ENCODE results near the gene NOP16.
"Not testable (repeated sequence)": the region's sequence is repeated elsewhere in the genome, so short reads cannot be mapped to it uniquely, and the experiment has no call there.

The NOP16 gene

GRCh38 chr5:176409765-176410164 is 21.4 kb upstream of the NOP16 start:
- no peak for DNase-seq (ENCODE audit: low read depth)

- DNase-seq (ENCODE audit: low read depth): no peak
These were observed 20.2 kb upstream of the NOP16 start for GRCh38 chr5:176408590-176408989.

DNA sequence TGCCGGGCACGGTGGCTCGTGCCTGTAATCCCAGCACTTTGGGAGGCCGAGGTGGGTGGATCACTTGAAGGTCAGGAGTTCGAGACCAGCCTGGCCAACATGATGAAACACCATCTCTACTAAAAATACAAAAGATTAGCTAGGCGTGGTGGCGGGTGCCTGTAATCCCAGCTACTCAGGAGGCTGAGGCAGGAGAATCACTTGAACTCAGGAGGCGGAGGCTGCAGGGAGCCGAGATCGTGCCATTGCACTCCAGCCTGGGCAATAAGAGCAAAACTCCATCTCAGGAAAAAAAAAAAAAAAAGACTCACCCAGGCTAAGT is 19.8 kb upstream of the NOP16 start:
- DNase-seq (ENCODE audit: low read depth): not testable (repeated sequence)

DNA sequence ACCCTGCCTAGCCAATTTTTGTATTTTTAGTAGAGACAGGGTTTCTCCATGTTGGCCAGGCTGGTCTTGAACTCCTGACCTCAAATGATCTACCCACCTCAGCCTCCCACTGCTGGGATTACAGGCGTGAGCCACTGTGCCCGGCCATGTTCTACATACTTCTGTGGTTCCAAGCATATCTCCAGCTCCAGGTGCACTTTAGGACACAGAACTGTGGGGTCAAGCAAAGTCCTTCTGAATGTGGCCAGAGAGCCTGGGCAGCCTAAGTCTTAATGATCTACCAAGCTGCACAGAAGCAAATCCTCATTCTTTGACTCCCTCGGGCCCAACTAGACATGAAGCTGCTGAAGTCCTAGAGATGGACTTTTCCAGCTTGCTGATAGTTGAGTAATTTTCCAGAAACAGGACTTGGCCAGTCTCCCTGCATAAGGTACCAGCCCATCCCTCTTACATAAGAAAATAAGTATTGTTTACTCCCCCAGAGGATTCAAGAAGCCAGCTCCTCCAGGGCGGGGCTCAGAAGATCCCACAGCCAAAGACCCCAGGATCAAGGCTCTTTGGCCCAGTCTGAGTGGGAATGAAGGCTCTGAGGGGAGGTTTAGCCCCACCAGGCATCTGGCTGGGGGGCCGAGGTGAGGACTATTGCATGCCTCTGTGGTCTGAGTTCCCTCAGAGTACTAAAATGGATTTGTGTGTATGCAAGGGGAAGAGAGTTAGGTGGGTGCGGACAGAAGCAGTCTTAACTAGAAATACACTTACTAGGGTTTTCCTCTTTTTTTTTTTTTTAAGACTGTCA is 19.3 kb upstream of the NOP16 start:
- no peak for DNase-seq (ENCODE audit: low read depth)

- DNase-seq (ENCODE audit: low read depth): no peak
These were observed 18.1 kb upstream of the NOP16 start for GRCh38 chr5:176406436-176407052.

- no peak for DNase-seq (ENCODE audit: low read depth)
These were observed 17.4 kb upstream of the NOP16 start for GRCh38 chr5:176405656-176406435.

DNA sequence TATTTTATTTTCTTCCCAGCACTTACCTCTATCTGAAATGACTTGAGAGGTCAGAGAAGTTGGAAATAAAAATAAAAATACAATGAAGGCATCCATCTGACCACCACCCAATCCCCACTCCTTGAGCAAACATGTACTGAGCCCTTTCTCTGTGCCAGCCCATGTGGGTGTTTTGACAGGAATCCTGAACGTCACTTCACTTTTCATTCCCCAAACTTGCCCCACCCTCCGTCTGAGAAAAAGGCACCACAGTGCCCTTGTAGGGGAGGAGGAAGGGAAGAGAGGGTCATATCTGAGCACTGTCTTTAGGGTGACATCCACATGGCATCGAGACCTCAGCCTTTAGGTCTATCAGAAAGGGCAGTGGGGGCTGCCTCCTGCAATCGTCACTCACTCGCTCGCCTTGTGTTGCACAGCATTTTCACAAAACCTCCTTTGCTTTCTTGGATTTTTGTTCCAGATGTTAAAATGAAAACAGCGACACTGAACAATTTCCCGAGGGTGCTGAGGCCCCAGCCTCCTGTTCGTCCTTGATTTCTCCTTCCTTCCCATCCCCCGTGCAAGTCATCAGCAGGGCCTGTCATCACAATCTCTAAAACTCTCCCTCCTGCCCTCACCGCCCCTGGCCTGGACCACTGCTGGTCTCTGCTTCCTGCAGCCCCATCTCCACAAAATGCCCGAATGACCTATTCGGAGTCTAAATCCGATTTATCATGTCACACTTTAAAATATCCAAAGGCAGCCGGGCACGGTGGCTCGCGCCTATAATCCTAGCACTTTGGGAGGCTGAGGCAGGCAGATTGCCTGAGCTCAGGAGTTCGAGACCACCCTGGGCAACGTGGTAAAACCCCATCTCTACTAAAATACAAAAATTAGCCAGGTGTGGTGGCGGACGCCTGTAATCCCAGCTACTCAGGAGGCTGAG is 13.1 kb upstream of the NOP16 start:
- DNase-seq (ENCODE audit: low read depth): no peak

- DNase-seq (ENCODE audit: low read depth): no peak
These were observed 12.2 kb upstream of the NOP16 start for GRCh38 chr5:176400382-176401156.

DNA sequence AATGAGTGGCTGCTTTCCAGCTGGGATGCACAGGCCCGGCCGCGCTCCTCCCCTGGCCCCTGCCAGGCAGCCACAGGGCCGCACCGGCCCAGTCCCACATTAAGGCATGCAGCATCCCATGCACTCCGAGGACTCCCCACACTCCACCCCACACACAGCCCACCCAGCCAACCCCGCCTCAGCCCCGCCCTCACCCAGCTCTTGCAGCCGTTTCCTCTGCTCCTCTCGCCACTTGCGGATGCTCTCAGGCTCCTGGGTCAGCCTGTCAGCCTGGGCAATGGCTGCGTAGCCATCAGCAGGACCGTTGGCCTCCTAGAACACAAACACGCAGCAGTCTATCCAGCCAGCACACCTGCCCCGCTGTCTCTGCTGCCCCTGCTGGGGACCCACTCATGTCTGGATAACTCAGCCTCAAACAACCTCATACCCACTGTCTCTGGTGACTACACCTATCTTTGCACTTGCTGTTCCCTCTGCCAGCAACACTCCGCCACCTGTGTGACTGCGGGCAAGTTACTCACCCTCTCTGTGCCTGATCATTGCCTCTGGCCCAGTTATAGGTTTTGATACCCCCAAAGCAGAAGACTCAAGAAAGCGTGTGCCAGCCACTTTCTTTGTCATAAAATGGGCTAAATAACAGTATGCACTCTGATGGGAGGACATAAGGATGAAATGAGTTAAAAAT is 9.5 kb upstream of the NOP16 start:
- no peak for DNase-seq (ENCODE audit: low read depth)

DNA sequence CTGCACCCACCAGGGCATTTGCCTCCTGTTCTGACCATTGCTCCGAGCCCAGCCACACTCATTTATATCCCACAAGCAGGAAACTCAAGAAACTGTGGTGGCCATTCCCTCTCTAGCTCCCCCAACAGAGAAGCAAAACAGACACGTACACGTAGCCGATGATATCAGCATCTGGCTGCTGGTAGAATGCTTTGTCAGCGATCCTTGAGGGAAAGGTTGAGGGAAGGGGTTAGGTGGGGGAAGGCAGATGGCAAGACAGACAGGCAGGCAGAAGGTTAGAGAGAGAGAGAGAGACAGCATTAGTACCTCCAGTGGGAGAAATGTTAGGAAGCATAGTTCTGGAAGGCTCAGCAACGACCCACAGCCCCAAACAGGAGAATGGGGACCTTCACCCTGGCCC is 7.9 kb upstream of the NOP16 start:
- DNase-seq (ENCODE audit: low read depth): no peak

- DNase-seq (ENCODE audit: low read depth): no peak
These were observed 6.7 kb upstream of the NOP16 start for GRCh38 chr5:176394881-176395675.

DNA sequence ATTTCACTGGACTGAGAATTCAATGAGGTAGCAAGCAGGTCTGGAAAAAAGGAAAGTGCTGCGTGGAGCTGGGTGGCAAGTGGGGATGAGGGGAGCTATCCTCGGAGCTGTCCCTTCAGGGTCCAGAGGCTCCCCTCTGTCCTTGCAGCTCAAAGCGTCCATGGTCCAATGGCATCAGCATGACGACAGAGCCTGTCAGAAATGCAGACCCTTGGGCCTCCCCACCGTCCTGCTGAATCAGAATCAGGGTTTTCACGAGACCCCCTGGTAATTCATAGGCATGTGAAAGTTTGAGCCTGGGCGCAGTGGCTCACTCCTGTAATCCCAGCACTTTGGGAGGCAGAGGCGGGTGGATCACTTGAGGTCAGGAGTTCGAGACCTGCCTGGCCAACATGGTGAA is 5.7 kb upstream of the NOP16 start:
- DNase-seq (ENCODE audit: low read depth): no peak

- DNase-seq (ENCODE audit: low read depth): no peak
These were observed 4.1 kb upstream of the NOP16 start for GRCh38 chr5:176392526-176392925.

- no peak for DNase-seq (ENCODE audit: low read depth)
These were observed 3.6 kb upstream of the NOP16 start for GRCh38 chr5:176391999-176392398.

- no peak for DNase-seq (ENCODE audit: low read depth)
These were observed 3.1 kb upstream of the NOP16 start for GRCh38 chr5:176391479-176391878.

DNA sequence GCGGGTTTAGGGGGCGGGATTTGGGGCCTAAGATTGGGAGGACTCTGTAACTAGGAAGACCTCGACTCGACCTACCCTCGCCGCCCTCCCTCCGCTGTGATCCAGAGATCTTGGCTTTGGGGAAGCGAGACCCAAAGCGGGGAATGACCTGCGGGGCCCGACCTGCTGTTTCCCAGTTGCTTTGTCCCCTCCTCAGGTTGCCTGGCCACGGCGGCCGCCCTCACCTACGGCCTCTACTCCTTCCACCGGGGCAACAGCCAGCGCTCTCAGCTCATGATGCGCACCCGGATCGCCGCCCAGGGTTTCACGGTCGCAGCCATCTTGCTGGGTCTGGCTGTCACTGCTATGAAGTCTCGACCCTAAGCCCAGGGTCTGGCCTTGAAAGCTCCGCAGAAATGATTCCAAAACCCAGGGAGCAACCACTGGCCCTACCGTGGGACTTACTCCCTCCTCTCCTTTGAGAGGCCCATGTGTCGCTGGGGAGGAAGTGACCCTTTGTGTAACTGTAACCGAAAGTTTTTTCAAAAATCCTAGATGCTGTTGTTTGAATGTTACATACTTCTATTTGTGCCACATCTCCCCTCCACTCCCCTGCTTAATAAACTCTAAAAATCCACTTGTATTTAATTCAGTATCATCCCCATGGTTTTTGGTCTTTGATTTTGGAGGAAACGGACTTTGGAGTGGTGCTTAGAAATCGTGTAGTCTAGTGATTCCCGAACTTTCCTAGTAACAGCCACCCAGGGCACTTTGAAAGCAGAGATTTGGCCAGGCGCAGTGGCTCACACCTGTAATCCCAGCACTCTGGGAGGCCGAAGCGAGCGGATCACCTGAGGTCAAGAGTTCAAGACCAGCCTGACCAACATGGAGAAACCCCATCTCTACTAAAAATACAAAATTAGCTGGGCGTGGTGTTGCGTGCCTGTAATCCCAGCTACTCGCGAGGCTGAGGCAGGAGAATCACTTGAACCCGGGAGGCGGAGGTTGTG is 1.0 kb upstream of the NOP16 start:
- no peak for DNase-seq (ENCODE audit: low read depth)

DNA sequence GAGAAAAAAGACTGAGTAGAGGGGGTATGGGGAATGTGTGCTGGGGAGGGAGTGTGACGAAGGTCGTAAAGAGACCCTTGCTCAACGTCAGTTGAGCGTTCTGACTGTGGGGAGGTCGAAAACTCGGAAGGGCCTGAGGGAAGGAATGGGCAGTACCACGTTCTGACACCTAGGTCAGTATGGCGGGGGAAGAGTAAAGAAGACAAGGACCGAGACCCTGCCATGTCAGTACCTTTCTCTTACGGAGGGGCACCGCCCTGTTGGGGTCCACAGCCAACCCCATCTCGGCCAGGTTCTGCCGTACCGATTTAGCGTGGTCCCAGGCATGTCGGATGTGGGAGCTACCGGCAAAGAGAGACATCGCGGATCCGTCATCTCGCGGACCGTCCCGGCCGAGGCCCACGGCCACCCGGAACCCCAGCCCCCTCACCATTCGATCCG is 375 bp downstream of the NOP16 start:
- DNase-seq (ENCODE audit: low read depth): no peak

- no peak for DNase-seq (ENCODE audit: low read depth)
These were observed 943 bp downstream of the NOP16 start for GRCh38 chr5:176387384-176387925.
